ENCODE results near the gene LRRTM3. TPM values are rescaled to one million over a fixed set of nuclear protein-coding genes. Genes with fewer than 3 reads are reported as not detected.

LRRTM3 gene
- total RNA-seq, 1 donor from 2014 or later: 4.6 TPM

GRCh38 chr10:67141300-67141699 lies 215.5 kb downstream of the LRRTM3 start:
- no peak for DNase-seq (ENCODE audit: low spot score in 2 of 2, unreplicated experiment in 2 of 2)
- Mint-ChIP-seq H3K9me3 (peaks cover 4% of the 10 kb centered on the region), H3K27ac (no peak overlapping the region), H3K27me3 (ENCODE audit: low read depth) (no peaks in the 10 kb centered on the region), H3K4me3 (no peak overlapping the region), H3K36me3 (no peaks in the 10 kb centered on the region), H3K4me1 (peaks cover 3% of the 10 kb centered on the region)
- no peak for TF ChIP-seq CTCF (IDR thresholded peaks at IDR 0.05; ENCODE audit: unreplicated experiment)

- DNase-seq (ENCODE audit: low spot score in 2 of 2, unreplicated experiment in 2 of 2): no peak
- TF ChIP-seq CTCF (IDR thresholded peaks at IDR 0.05; ENCODE audit: unreplicated experiment): no peak
- Mint-ChIP-seq H3K4me3 (no peak overlapping the region), H3K27me3 (ENCODE audit: low read depth) (no peaks in the 10 kb centered on the region), H3K27ac (no peak overlapping the region), H3K36me3 (no peaks in the 10 kb centered on the region), H3K9me3 (peaks cover 4% of the 10 kb centered on the region), H3K4me1 (peaks cover 3% of the 10 kb centered on the region)
Measured at GRCh38 chr10:67144530-67144929, 218.7 kb downstream of the LRRTM3 start.

All from mesothelial cell of epicardium (in vitro differentiated cells).